ENCODE measurements around the gene RFX7. TPM values are rescaled to one million over a fixed set of nuclear protein-coding genes. Genes with fewer than 3 reads are reported as not detected.

Gene RFX7
- polyA plus RNA-seq, 6 donors from 2014 or later, result 1.4 to 5.4 (median 3.8) TPM

GRCh38 chr15:56042498-56042897, 201.2 kb downstream of the RFX7 start:
- peaks cover 0 to 5% (median 3%) of the 10 kb centered on the region in 3 donors for H3K4me1 Mint-ChIP-seq
- peaks cover 0 to 6% of the 10 kb centered on the region in 2 donors for H3K36me3 Mint-ChIP-seq
- no peak overlapping the region for H3K27ac Mint-ChIP-seq
- DNase-seq, result no peak
- no peak overlapping the region for H3K4me3 Mint-ChIP-seq
- ATAC-seq (ENCODE audit: low read depth in 2 of 2), result no peak
- peaks cover 3 to 14% (median 5%) of the 10 kb centered on the region in 3 donors for H3K27me3 Mint-ChIP-seq
- H3K9me3 Mint-ChIP-seq, result peaks cover 3 to 7% (median 5%) of the 10 kb centered on the region in 7 donors

DNA sequence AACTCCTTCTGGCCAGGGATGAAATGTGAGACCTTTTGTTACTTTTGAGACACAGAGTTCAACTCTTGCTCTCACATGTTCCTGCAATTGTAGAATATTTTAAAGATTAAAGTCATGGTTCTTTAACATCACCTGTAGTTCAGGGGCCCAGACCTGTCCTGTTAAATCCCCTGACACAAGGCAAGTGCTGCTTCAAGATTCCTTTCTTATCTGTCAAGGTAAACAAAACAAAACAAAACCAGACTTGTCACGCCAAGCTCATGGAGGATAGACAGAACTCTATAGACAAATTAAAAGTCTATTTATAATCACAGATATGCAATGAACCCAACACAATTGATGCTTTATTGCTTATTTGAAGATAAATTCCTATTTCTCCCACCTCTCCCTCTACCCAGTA, 201.6 kb downstream of the RFX7 start:
- DNase-seq, result no peak
- Mint-ChIP-seq H3K36me3 (peaks cover 0 to 6% of the 10 kb centered on the region in 2 donors), H3K27me3 (peaks cover under 1 to 14% (median 3%) of the 10 kb centered on the region in 3 donors), H3K4me3 (no peak overlapping the region), H3K9me3 (peaks cover 3 to 7% (median 5%) of the 10 kb centered on the region in 7 donors), H3K4me1 (peaks cover 0 to 5% (median 3%) of the 10 kb centered on the region in 3 donors), H3K27ac (no peak overlapping the region)
- no peak for ATAC-seq (ENCODE audit: low read depth in 2 of 2)

GRCh38 chr15:56040081-56041035, 203.3 kb downstream of the RFX7 start:
- Mint-ChIP-seq H3K9me3 (peaks cover 3 to 7% (median 5%) of the 10 kb centered on the region in 7 donors), H3K36me3 (peaks cover 0 to 6% of the 10 kb centered on the region in 2 donors), H3K27me3 (peaks cover 0 to 10% (median 3%) of the 10 kb centered on the region in 3 donors), H3K4me1 (peaks cover 0 to 5% (median 3%) of the 10 kb centered on the region in 3 donors), H3K27ac (no peak overlapping the region), H3K4me3 (no peak overlapping the region)
- no peak for ATAC-seq (ENCODE audit: low read depth in 2 of 2)
- no peak for DNase-seq

DNA sequence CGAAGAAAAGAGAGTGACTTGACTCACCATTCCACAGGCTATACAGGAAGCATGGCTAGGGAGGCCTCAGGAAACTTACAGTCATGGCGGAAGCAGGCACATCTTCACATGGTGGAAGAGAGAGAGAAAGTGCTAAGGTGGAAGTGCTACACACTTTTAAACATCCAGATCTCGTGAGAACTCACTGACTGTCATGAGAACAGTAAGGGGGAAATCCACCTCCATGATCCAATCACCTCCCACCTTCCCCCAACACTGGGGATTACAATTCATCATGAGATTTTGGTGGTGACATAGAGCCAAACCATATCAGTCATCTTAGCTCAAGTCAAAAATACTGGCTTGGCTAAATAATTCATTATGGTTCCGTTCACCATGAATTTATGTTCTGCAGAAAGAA, 205.0 kb downstream of the RFX7 start:
- Mint-ChIP-seq H3K27me3 (peaks cover 0 to 10% (median under 1%) of the 10 kb centered on the region in 3 donors), H3K4me1 (peaks cover 0 to 5% (median 3%) of the 10 kb centered on the region in 3 donors), H3K36me3 (peaks cover 0 to under 1% of the 10 kb centered on the region in 2 donors), H3K27ac (no peak overlapping the region), H3K4me3 (no peak overlapping the region), H3K9me3 (peaks cover under 1 to 4% (median 2%) of the 10 kb centered on the region in 7 donors)
- DNase-seq, result no peak
- ATAC-seq (ENCODE audit: low read depth in 2 of 2), result no peak

DNA sequence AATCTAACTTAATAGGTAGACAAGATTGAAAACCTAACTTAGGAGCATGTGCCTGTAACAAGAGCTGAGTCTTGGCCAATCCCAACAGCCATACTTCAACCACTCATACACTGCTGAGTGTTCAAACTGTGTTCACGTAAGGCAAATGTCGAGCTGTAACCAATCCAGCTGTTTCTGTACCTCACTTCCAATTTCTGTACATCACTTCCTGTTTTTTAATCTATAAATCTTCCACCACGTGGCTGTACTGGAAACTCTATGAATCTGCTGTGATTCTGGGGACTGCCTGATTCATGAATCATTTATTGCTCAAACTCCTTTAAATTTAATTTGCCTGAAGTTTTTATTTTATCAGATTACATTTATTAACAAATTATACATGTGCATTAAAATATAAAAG, 205.7 kb downstream of the RFX7 start:
- Mint-ChIP-seq H3K27ac (no peak overlapping the region), H3K36me3 (no peaks in the 10 kb centered on the region), H3K27me3 (peaks cover 0 to 8% (median 0%) of the 10 kb centered on the region in 3 donors), H3K9me3 (peaks cover 0 to 2% (median 0%) of the 10 kb centered on the region in 7 donors), H3K4me3 (no peak overlapping the region), H3K4me1 (peaks cover 0 to 3% (median 1%) of the 10 kb centered on the region in 3 donors)
- ATAC-seq (ENCODE audit: low read depth in 2 of 2) (peak; percentile 30 to 41), DNase-seq (no peak)

Other genes starting within 250 kb of the RFX7 start
- gene TEX9, start 121.5 kb upstream of the RFX7 start, polyA plus RNA-seq (ENCODE audit: low read depth in 6 of 6), result 1 to 10 TPM in 1 of 6 donors, under 1 TPM in 4, not detected in 1; 0.48 to 1.5 (median 0.55) TPM
- gene MNS1, start 221.3 kb upstream of the RFX7 start, polyA plus RNA-seq (ENCODE audit: low read depth in 6 of 6), result 1 to 10 TPM in 1 of 6 donors, under 1 TPM in 3, not detected in 2; 0.15 to 1.9 (median 0.80) TPM

Measured in naive B cell (primary cell).